SU-DHL-6 (cell line): ENCODE measurements around the gene LHB.
"Not testable (repeated sequence)": the region's sequence is repeated elsewhere in the genome, so short reads cannot be mapped to it uniquely, and the experiment has no call there.

Experiments used
- H2AFZ ChIP-seq: fragments of 200-600 bp; sonication (generic); 2 replicates; pipeline ENCODE4 v1.6.1; 2014; ENCODE audit warnings: low read depth, mild to moderate bottlenecking, moderate library complexity, mixed read lengths, antibody characterized with exemption, low read length; ENCODE audit not compliant: severe bottlenecking
- H3F3A ChIP-seq: fragments of 200-600 bp; shearing (Covaris generic); 2 replicates; pipeline ENCODE4 v1.6.0; 2016; ENCODE audit warnings: antibody characterized with exemption, mild to moderate bottlenecking; ENCODE audit not compliant: insufficient read depth
- H3K27ac ChIP-seq: fragments of 200-600 bp; sonication (generic); 2 replicates; pipeline ENCODE4 v1.5.1; 2016; ENCODE audit warnings: low read depth, mild to moderate bottlenecking, low read length, moderate library complexity, mixed read lengths
- H3K27me3 ChIP-seq: fragments of 200-600 bp; sonication (generic), shearing (Covaris generic); 2 replicates; pipeline ENCODE4 v1.6.0; 2014; ENCODE audit warnings: mild to moderate bottlenecking, low read length
- H3K36me3 ChIP-seq: fragments of 200-600 bp; sonication (generic); 2 replicates; pipeline ENCODE4 v1.6.1; 2014; ENCODE audit warnings: mild to moderate bottlenecking, low read length, mixed read lengths
- H3K4me2 ChIP-seq: fragments of 300-600, 200-600 bp; shearing (Covaris generic), sonication (generic); 2 replicates; pipeline ENCODE4 v1.6.0; 2014; ENCODE audit warnings: low read length, low read depth, mild to moderate bottlenecking; ENCODE audit not compliant: poor library complexity, severe bottlenecking
- H3K4me3 ChIP-seq: fragments of 200-600 bp; sonication (generic); 2 replicates; pipeline ENCODE4 v1.5.1; 2014; ENCODE audit warnings: antibody characterized with exemption, low read length, mild to moderate bottlenecking, mixed read lengths; ENCODE audit not compliant: insufficient read depth, poor library complexity, severe bottlenecking
- H3K79me2 ChIP-seq: fragments of 200-600 bp; sonication (generic); 2 replicates; pipeline ENCODE4 v1.6.1; 2014; ENCODE audit warnings: mild to moderate bottlenecking, low read length, moderate library complexity; ENCODE audit not compliant: insufficient read depth
- H3K9ac ChIP-seq: fragments of 200-600 bp; sonication (generic); 2 replicates; pipeline ENCODE4 v1.7.0; 2014; ENCODE audit warnings: mild to moderate bottlenecking, low read length
- H3K9me2 ChIP-seq: fragments of 200-600 bp; sonication (generic); replicated peaks from 2 replicates; pipeline ENCODE4 v1.6.1; 2014; ENCODE audit warnings: low read length; ENCODE audit not compliant: insufficient read depth
- H3K9me3 ChIP-seq: fragments of 200-600 bp; sonication (generic); 2 replicates; pipeline ENCODE4 v1.6.1; 2014; ENCODE audit warnings: low read length, mixed read lengths; ENCODE audit not compliant: insufficient read depth
- H4K20me1 ChIP-seq: fragments of 200-600 bp; sonication (generic); 2 replicates; pipeline ENCODE4 v1.6.1; 2014; ENCODE audit warnings: low read depth, mild to moderate bottlenecking, antibody characterized with exemption, low read length, moderate library complexity, mixed read lengths
- CTCF ChIP-seq: fragments of 200-600 bp; sonication (generic); IDR thresholded peaks from one replicate; pipeline ENCODE4 v1.5.1; 2017; ENCODE audit warnings: antibody characterized with exemption, mild to moderate bottlenecking, low read length, moderate library complexity; ENCODE audit not compliant: insufficient read depth, poor library complexity, severe bottlenecking
- EZH2phosphoT487 ChIP-seq: fragments of 200-600 bp; sonication (generic), shearing (Covaris generic); conservative IDR thresholded peaks from 2 replicates; pipeline ENCODE4 v1.6.1; 2018; ENCODE audit warnings: mild to moderate bottlenecking, antibody characterized with exemption, low read length, moderate library complexity, mixed read lengths

Gene LHB

GRCh38 chr19:49019242-49019932, 2.5 kb upstream of the LHB start:
- no peak overlapping the region for H3K27ac ChIP-seq
- TF ChIP-seq EZH2phosphoT487 (no peak), CTCF (no peak)
- no peaks in the 10 kb centered on the region for H3K9me3 ChIP-seq
- no peak overlapping the region for H2AFZ ChIP-seq
- H3F3A ChIP-seq, result no peaks in the 10 kb centered on the region
- no peaks in the 10 kb centered on the region for H3K27me3 ChIP-seq
- H3K36me3 ChIP-seq, result no peaks in the 10 kb centered on the region
- H3K9me2 ChIP-seq, result no peaks in the 10 kb centered on the region
- H3K79me2 ChIP-seq, result no peaks in the 10 kb centered on the region
- no peaks in the 10 kb centered on the region for H4K20me1 ChIP-seq
- H3K4me3 ChIP-seq, result no peak overlapping the region
- H3K9ac ChIP-seq, result no peak overlapping the region
- no peak overlapping the region for H3K4me2 ChIP-seq

GRCh38 chr19:49018388-49019241, 1.7 kb upstream of the LHB start:
- peak overlapping the region; percentile 48 for H3K4me2 ChIP-seq
- H3F3A ChIP-seq, result not testable (repeated sequence)

GRCh38 chr19:49017666-49018351, 918 bp upstream of the LHB start:
- Histone ChIP-seq H3K9ac (peak overlapping the region; percentile 32; the same call in 1 of the 2 replicates), H3K9me2 (no peaks in the 10 kb centered on the region), H4K20me1 (no peaks in the 10 kb centered on the region), H3K36me3 (no peaks in the 10 kb centered on the region), H3K4me2 (peak overlapping the region; percentile 48), H3K79me2 (no peaks in the 10 kb centered on the region), H3K27me3 (no peaks in the 10 kb centered on the region), H3K4me3 (no peak overlapping the region), H2AFZ (no peak overlapping the region), H3K27ac (no peak overlapping the region), H3K9me3 (no peaks in the 10 kb centered on the region), H3F3A (no peaks in the 10 kb centered on the region)
- TF ChIP-seq EZH2phosphoT487, result no peak
- peak; percentile 33 for TF ChIP-seq CTCF

More at GRCh38 chr19:49018388-49019241, 1.7 kb upstream of the LHB start:
- not testable (repeated sequence) for H3K9me2 ChIP-seq, H3K9me3 ChIP-seq, H3K27me3 ChIP-seq, H3K36me3 ChIP-seq, H3K4me3 ChIP-seq, H3K79me2 ChIP-seq, H2AFZ ChIP-seq, H3K27ac ChIP-seq, H4K20me1 ChIP-seq
- peak overlapping the region; percentile 32; the same call in 1 of the 2 replicates for H3K9ac ChIP-seq
